Measurements from ENCODE around the gene TMEM169.

Gene TMEM169

GRCh38 chr2:216116418-216116817, 34.7 kb downstream of the TMEM169 start:
- H3K36me3 ChIP-seq (ENCODE audit: control insufficient read depth, low read length), result peaks cover 98% of the 10 kb centered on the region
- H4K20me1 ChIP-seq (ENCODE audit: control insufficient read depth, insufficient read depth, low read depth, low read length), result peaks cover 31% of the 10 kb centered on the region
- peaks cover 47% of the 10 kb centered on the region for H3K4me1 ChIP-seq (ENCODE audit: control insufficient read depth, low read length)
- H3K79me2 ChIP-seq (ENCODE audit: control insufficient read depth, low read length), result peaks cover 91% of the 10 kb centered on the region
- H3K27me3 ChIP-seq (ENCODE audit: control insufficient read depth, low read length), result no peaks in the 10 kb centered on the region
- H3K9me2 ChIP-seq (replicated peaks; ENCODE audit: control insufficient read depth, low read length), result no peaks in the 10 kb centered on the region
- H3K4me3 ChIP-seq (ENCODE audit: low read length), result no peak overlapping the region
- H3K9me3 ChIP-seq (ENCODE audit: control insufficient read depth, insufficient read depth, low read length), result no peaks in the 10 kb centered on the region
- no peak overlapping the region for H3K4me2 ChIP-seq (ENCODE audit: low read length)
- TF ChIP-seq EZH2phosphoT487 (IDR thresholded peaks at IDR 0.05; ENCODE audit: borderline replicate concordance, low read length), result no peak
- no peak for TF ChIP-seq CTCF (IDR thresholded peaks at IDR 0.05; ENCODE audit: low read depth, low read length, poor library complexity, severe bottlenecking)
- H3K27ac ChIP-seq (ENCODE audit: low read depth, low read length), result no peak overlapping the region
- peaks cover 36% of the 10 kb centered on the region for H3F3A ChIP-seq (ENCODE audit: control insufficient read depth, insufficient read depth)

- H3K9me2 ChIP-seq (replicated peaks; ENCODE audit: control insufficient read depth, low read length), result no peaks in the 10 kb centered on the region
- H3K4me3 ChIP-seq (ENCODE audit: low read length), result no peak overlapping the region
- H3K9me3 ChIP-seq (ENCODE audit: control insufficient read depth, insufficient read depth, low read length), result no peaks in the 10 kb centered on the region
- H3K79me2 ChIP-seq (ENCODE audit: control insufficient read depth, low read length), result peaks cover 91% of the 10 kb centered on the region
- H3K27me3 ChIP-seq (ENCODE audit: control insufficient read depth, low read length), result no peaks in the 10 kb centered on the region
- TF ChIP-seq EZH2phosphoT487 (IDR thresholded peaks at IDR 0.05; ENCODE audit: borderline replicate concordance, low read length), result no peak
- TF ChIP-seq CTCF (IDR thresholded peaks at IDR 0.05; ENCODE audit: low read depth, low read length, poor library complexity, severe bottlenecking), result no peak
- H3F3A ChIP-seq (ENCODE audit: control insufficient read depth, insufficient read depth), result peaks cover 23% of the 10 kb centered on the region
- H3K4me2 ChIP-seq (ENCODE audit: low read length), result no peak overlapping the region
- H3K36me3 ChIP-seq (ENCODE audit: control insufficient read depth, low read length), result peaks cover 98% of the 10 kb centered on the region
- peaks cover 26% of the 10 kb centered on the region for H4K20me1 ChIP-seq (ENCODE audit: control insufficient read depth, insufficient read depth, low read depth, low read length)
- no peak overlapping the region for H3K27ac ChIP-seq (ENCODE audit: low read depth, low read length)
- H3K4me1 ChIP-seq (ENCODE audit: control insufficient read depth, low read length), result peaks cover 34% of the 10 kb centered on the region
Observed at GRCh38 chr2:216117561-216118340, 36.0 kb downstream of the TMEM169 start.

- Histone ChIP-seq H3K9me3 (ENCODE audit: control insufficient read depth, insufficient read depth, low read length) (no peaks in the 10 kb centered on the region), H3K27ac (ENCODE audit: low read depth, low read length) (no peak overlapping the region), H3K9me2 (replicated peaks; ENCODE audit: control insufficient read depth, low read length) (no peaks in the 10 kb centered on the region), H3K4me2 (ENCODE audit: low read length) (no peak overlapping the region), H3K4me1 (ENCODE audit: control insufficient read depth, low read length) (peaks cover 27% of the 10 kb centered on the region), H4K20me1 (ENCODE audit: control insufficient read depth, insufficient read depth, low read depth, low read length) (peaks cover 26% of the 10 kb centered on the region), H3K36me3 (ENCODE audit: control insufficient read depth, low read length) (peaks cover 98% of the 10 kb centered on the region), H3K27me3 (ENCODE audit: control insufficient read depth, low read length) (no peaks in the 10 kb centered on the region), H3F3A (ENCODE audit: control insufficient read depth, insufficient read depth) (peaks cover 16% of the 10 kb centered on the region), H3K79me2 (ENCODE audit: control insufficient read depth, low read length) (peaks cover 91% of the 10 kb centered on the region), H3K4me3 (ENCODE audit: low read length) (no peak overlapping the region)
- TF ChIP-seq EZH2phosphoT487 (IDR thresholded peaks at IDR 0.05; ENCODE audit: borderline replicate concordance, low read length) (no peak), CTCF (IDR thresholded peaks at IDR 0.05; ENCODE audit: low read depth, low read length, poor library complexity, severe bottlenecking) (no peak)
Observed at GRCh38 chr2:216118474-216118873, 36.8 kb downstream of the TMEM169 start.
